Colonic mucosa (tissue), 4 donors: ENCODE measurements around the gene BTRC. TPM values are rescaled to one million over a fixed set of nuclear protein-coding genes. Genes with fewer than 3 reads are reported as not detected.
"Not testable (repeated sequence)": the region's sequence is repeated elsewhere in the genome, so short reads cannot be mapped to it uniquely, and the experiment has no call there.

ENCODE experiments used
- DNase-seq: peaks from one replicate; pipeline ENCODE4 v3.0.0-alpha.2; 2020
- H3K27ac ChIP-seq: fragments of 200-600 bp; one replicate; pipeline ENCODE4 v1.8.0; 2021
- H3K27me3 ChIP-seq: fragments of 200-600 bp; one replicate; pipeline ENCODE4 v1.8.0; 2021
- H3K36me3 ChIP-seq: fragments of 200-600 bp; one replicate; pipeline ENCODE4 v1.8.0; 2021
- H3K4me1 ChIP-seq: fragments of 200-600 bp; one replicate; pipeline ENCODE4 v1.8.0; 2021; ENCODE audit warnings: mild to moderate bottlenecking
- H3K4me3 ChIP-seq: fragments of 200-600 bp; one replicate; pipeline ENCODE4 v1.8.0; 2021
- H3K9ac ChIP-seq, 2 donors: one replicate each; pipeline ENCODE4 v1.7.0; 2013; ENCODE audit warnings: control low read depth in 2 of 2, low read depth in 2 of 2, low read length in 2 of 2
- H3K9me3 ChIP-seq: fragments of 200-600 bp; one replicate; pipeline ENCODE4 v1.8.0; 2021
- CTCF ChIP-seq: fragments of 200-600 bp; IDR thresholded peaks from one replicate; pipeline ENCODE4 v1.8.0; 2022; ENCODE audit warnings: antibody characterized with exemption, mild to moderate bottlenecking
- intact Hi-C: fragments of 100-400 bp; cut with DNase I; formaldehyde crosslinking; loops from one replicate; pipeline ENCODE4 v1.14.1; 2022
- total RNA-seq, 2 donors: library from RNA; stranded (reverse); fragmentation: NEBNext Ultra II Directional in 1 of 2; extraction: Animal tissue kit (Norgen Biotek cat#: 25700) in 1 of 2; gene quantifications; one replicate each; pipeline ENCODE4 v1.2.1, GENCODE V29; 2021
- donor health status: healthy.
- donor health status: DM: no; HTN: no; CAD: no.
- donor health status: DM: no; HTN: no; CAD: no.

Gene BTRC
- total RNA-seq, 2 donors from 2014 or later: 9.9 to 10.5 TPM

- Histone ChIP-seq H3K27ac (peak overlapping the region; percentile 89), H3K9ac (peak overlapping the region; percentile 70 to 86), H3K4me3 (peak overlapping the region; percentile 76), H3K27me3 (no peaks in the 10 kb centered on the region), H3K9me3 (no peaks in the 10 kb centered on the region), H3K4me1 (no peaks in the 10 kb centered on the region), H3K36me3 (no peaks in the 10 kb centered on the region)
- intact Hi-C loops: no loop called here
- peak; percentile 63 for DNase-seq
- no peak for TF ChIP-seq CTCF
Measured at GRCh38 chr10:101354328-101355071, 535 bp downstream of the BTRC start.

- intact Hi-C loops: no loop called here
- H3K36me3 ChIP-seq: no peaks in the 10 kb centered on the region
- no peaks in the 10 kb centered on the region for H3K27me3 ChIP-seq
- DNase-seq: no peak
- H3K4me3 ChIP-seq: peak overlapping the region; percentile 76
- H3K4me1 ChIP-seq: no peaks in the 10 kb centered on the region
- H3K27ac ChIP-seq: no peak overlapping the region
- peak overlapping the region in 1 of 2 donors; percentile 86 for H3K9ac ChIP-seq
- no peak for TF ChIP-seq CTCF
- no peaks in the 10 kb centered on the region for H3K9me3 ChIP-seq
Measured at GRCh38 chr10:101355072-101355706, 1.2 kb downstream of the BTRC start.

- H3K9me3 ChIP-seq: no peaks in the 10 kb centered on the region
- intact Hi-C loops: no loop called here
- no peak for TF ChIP-seq CTCF
Measured at GRCh38 chr10:101356132-101356531, 2.2 kb downstream of the BTRC start.

GRCh38 chr10:101357958-101358357 is 4.0 kb downstream of the BTRC start:
- Histone ChIP-seq H3K27me3 (no peaks in the 10 kb centered on the region), H3K4me3 (no peak overlapping the region), H3K9ac (no peak overlapping the region), H3K4me1 (no peaks in the 10 kb centered on the region), H3K27ac (no peak overlapping the region), H3K9me3 (no peaks in the 10 kb centered on the region), H3K36me3 (no peaks in the 10 kb centered on the region)
- intact Hi-C loops: no loop called here
- DNase-seq: no peak
- TF ChIP-seq CTCF: no peak

More at GRCh38 chr10:101356132-101356531, 2.2 kb downstream of the BTRC start:
- H3K9ac ChIP-seq: no peak overlapping the region
- no peaks in the 10 kb centered on the region for H3K4me1 ChIP-seq
- no peak overlapping the region for H3K4me3 ChIP-seq
- H3K27ac ChIP-seq: no peak overlapping the region
- no peaks in the 10 kb centered on the region for H3K27me3 ChIP-seq
- no peaks in the 10 kb centered on the region for H3K36me3 ChIP-seq
- DNase-seq: no peak

GRCh38 chr10:101358706-101359300 is 4.8 kb downstream of the BTRC start:
- no peaks in the 10 kb centered on the region for H3K36me3 ChIP-seq
- DNase-seq: no peak
- no peak overlapping the region for H3K27ac ChIP-seq
- no peaks in the 10 kb centered on the region for H3K4me1 ChIP-seq
- no peaks in the 10 kb centered on the region for H3K27me3 ChIP-seq
- H3K4me3 ChIP-seq: no peak overlapping the region
- intact Hi-C loops: no loop called here
- H3K9ac ChIP-seq: no peak overlapping the region
- H3K9me3 ChIP-seq: no peaks in the 10 kb centered on the region
- TF ChIP-seq CTCF: no peak

- intact Hi-C loops, H3K27me3 ChIP-seq, H3K27ac ChIP-seq, H3K9ac ChIP-seq, H3K36me3 ChIP-seq, H3K9me3 ChIP-seq, H3K4me3 ChIP-seq, H3K4me1 ChIP-seq, DNase-seq: not testable (repeated sequence)
Measured at GRCh38 chr10:101360090-101360489, 6.1 kb downstream of the BTRC start.

GRCh38 chr10:101360841-101361240 is 6.9 kb downstream of the BTRC start:
- H3K4me3 ChIP-seq, H3K9ac ChIP-seq, DNase-seq, H3K27me3 ChIP-seq, H3K27ac ChIP-seq, H3K36me3 ChIP-seq, intact Hi-C loops, H3K4me1 ChIP-seq, H3K9me3 ChIP-seq: not testable (repeated sequence)
